ENCODE data around the gene ALG1.
"Not testable (repeated sequence)": the region's sequence is repeated elsewhere in the genome, so short reads cannot be mapped to it uniquely, and the experiment has no call there.

ALG1 gene

GRCh38 chr16:5103296-5104032 is 31.8 kb downstream of the ALG1 start:
- DNase-seq, result peak; percentile 4

DNA sequence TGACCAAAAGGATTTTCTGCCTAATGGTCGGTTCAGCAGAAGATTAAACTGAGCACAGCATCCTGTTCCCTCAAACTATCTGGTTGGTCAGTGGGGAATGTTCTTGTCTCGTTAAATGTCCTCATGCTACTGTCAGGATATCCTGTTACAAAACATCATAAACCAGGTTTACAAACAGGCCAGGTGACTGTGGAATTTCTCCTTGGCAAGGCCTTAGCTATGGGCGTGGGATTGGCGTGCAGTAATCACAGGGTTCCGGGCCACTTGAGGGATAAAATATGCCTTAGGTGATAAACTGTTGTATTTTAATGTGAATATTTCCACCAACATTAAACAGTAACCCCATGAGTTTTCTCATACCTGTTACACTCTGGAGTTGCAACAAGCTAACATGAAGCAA is 33.4 kb downstream of the ALG1 start:
- not testable (repeated sequence) for DNase-seq

GRCh38 chr16:5108505-5109158 is 37.0 kb downstream of the ALG1 start:
- DNase-seq, result no peak

DNA sequence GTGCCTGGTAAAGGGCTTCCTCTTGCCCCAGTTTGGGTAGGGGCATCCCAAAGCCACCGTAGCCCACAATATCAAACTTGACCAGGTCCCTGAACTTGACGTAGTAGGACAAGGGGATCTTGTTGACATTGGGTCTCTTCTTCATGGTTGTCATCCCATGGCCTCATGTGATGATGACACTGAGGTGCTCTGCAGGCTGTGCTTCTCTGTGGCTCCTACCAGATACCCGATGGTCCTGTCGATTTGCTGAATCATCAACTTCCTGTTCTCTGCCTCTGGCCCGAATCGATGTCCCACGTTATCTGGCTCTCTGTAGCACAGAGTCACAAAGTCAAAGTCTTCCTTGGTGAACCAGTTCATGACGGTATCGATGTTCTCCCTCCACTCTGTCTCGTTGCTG is 39.3 kb downstream of the ALG1 start:
- not testable (repeated sequence) for DNase-seq

DNA sequence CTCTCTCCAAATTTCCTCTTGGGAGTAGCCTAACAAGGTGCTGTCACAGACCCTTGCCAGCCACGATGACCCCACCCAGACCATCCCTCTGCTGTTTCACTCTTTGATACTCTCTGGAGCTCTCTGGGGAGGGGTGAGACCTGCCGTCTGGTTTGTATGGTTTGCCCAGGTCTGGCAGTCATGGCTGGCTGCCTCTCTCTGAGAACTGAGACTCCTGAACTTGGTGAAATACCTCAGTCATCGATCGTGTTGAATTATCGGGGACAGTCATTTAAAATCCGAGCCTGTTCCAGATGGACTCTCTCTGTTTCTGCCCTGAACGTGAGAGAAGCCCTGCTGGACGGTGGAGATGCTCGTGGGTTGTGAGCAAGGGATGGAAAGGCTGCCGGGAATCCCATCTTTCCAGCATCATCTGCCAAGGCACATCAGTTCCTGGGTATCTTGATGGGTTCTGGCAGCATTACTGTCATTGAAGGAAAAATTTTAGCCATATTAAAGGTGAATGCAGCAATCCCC is 45.2 kb downstream of the ALG1 start:
- peak; percentile 31 for DNase-seq

- peak; percentile 95 for DNase-seq
Observed at GRCh38 chr16:5117300-5118087, 45.9 kb downstream of the ALG1 start.

DNA sequence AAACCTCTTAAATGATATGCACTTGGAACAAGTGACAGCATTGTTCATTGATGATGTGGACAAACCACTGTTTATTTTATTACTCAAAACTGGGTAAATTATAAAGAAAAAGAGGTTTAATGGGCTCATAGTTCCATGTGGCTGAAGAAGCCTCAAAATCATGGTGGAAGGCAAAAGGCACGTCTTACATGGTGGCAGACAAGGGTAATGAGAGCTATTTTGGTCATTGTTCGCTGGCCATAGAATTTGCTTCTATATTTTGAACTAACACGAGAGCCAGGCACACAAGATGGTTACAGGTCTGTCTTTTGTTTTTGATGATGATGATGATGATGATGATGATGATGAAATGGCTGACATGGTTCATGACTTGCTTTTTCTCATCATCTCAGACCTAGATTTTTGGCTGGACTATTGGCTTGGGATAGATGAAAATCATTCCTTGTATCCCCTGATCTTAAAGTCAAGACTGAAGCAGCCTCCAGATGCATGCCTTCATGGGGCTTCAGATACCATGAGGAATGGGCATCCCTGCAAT is 59.9 kb downstream of the ALG1 start:
- DNase-seq, result not testable (repeated sequence)

- DNase-seq, result not testable (repeated sequence)
Observed at GRCh38 chr16:5132915-5133600, 61.4 kb downstream of the ALG1 start.

GRCh38 chr16:5134739-5135452 is 63.3 kb downstream of the ALG1 start:
- DNase-seq, result not testable (repeated sequence)
